ENCODE results near the gene WDR45B. TPM values are rescaled to one million over a fixed set of nuclear protein-coding genes. Genes with fewer than 3 reads are reported as not detected.

WDR45B gene
- total and polyA plus RNA-seq, 8 donors = 28.3 to 63.2 (median 46.9) TPM

DNA sequence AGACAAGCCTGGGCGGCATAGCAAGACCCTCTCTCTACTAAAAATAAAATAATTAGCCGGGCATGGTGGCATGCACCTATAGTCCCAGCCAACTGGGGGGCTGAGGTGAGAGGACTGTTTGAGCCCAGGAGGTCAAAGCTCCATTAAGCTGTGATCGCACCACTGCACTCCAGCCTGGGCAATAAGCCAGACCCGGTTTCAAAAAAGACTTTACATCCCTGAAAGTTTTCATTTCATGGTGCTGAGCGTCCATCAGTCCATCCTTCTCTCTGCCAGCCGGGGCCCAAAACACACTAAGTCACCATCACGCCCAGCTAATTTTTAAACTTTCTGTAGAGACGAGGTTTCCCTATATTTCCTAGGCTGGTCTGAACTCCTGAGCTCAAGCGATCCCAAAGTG, 39.6 kb upstream of the WDR45B start:
- H3K4me3 ChIP-seq = no peak overlapping the region
- ATAC-seq (no peak), FAIRE-seq (no peak), DNase-seq (peak in 1 of 6 donors; percentile 11)
- H3K27ac ChIP-seq = peak overlapping the region in 3 of 4 donors; percentile 10 to 72 (median 59)
- no peaks in the 10 kb centered on the region for H3K27me3 ChIP-seq
- peaks cover 3 to 4% (median 3%) of the 10 kb centered on the region in 3 donors for H3K4me1 ChIP-seq
- TF ChIP-seq, protein P1, sequence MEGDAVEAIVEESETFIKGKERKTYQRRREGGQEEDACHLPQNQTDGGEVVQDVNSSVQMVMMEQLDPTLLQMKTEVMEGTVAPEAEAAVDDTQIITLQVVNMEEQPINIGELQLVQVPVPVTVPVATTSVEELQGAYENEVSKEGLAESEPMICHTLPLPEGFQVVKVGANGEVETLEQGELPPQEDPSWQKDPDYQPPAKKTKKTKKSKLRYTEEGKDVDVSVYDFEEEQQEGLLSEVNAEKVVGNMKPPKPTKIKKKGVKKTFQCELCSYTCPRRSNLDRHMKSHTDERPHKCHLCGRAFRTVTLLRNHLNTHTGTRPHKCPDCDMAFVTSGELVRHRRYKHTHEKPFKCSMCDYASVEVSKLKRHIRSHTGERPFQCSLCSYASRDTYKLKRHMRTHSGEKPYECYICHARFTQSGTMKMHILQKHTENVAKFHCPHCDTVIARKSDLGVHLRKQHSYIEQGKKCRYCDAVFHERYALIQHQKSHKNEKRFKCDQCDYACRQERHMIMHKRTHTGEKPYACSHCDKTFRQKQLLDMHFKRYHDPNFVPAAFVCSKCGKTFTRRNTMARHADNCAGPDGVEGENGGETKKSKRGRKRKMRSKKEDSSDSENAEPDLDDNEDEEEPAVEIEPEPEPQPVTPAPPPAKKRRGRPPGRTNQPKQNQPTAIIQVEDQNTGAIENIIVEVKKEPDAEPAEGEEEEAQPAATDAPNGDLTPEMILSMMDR (IDR thresholded peaks at IDR 0.05) = no peak
- no peaks in the 10 kb centered on the region for H3K9me3 ChIP-seq
- intact Hi-C loops (cut with DNase I) = no loop called here
- H3K36me3 ChIP-seq = no peaks in the 10 kb centered on the region
- 84 to 96% methylated on average over 9 of the region's 9 CpGs for WGBS, 2 donors

DNA sequence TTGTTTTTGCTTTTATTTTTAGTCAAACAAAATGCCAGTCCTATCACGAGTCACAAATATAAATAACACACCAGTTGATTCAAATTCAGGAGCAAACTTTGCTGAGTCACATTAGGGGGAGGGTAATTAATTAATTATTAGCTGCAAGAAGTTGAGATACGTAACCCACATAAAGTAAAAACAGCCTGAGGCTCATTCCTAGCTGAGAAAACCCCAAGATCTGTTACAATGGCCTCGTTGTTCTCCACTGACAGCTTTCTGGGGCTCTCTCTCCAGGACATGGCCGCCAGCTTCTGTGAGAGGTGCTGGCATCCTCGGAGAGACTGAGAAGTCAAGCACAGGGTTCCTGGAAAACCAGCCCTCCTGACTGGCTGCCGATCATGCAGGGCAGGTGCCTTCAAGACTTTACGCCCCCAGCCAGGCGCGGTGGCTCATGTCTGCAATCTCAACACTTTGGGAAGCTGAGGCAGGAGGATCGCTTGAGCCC, 39.2 kb upstream of the WDR45B start:
- Histone ChIP-seq H3K27me3 (no peaks in the 10 kb centered on the region), H3K36me3 (no peaks in the 10 kb centered on the region), H3K4me3 (no peak overlapping the region), H3K27ac (peak overlapping the region in 3 of 4 donors; percentile 10 to 72 (median 59)), H3K4me1 (peaks cover 3 to 4% (median 3%) of the 10 kb centered on the region in 3 donors), H3K9me3 (no peaks in the 10 kb centered on the region)
- intact Hi-C loops (cut with DNase I) = no loop called here
- DNase-seq (peak in 1 of 6 donors; percentile 32), FAIRE-seq (no peak), ATAC-seq (peak; percentile 19 to 70 (median 59))
- TF ChIP-seq, protein P1 (IDR thresholded peaks at IDR 0.05) = no peak
- 52 to 57% methylated on average over 10 of the region's 10 CpGs for WGBS, 2 donors

DNA sequence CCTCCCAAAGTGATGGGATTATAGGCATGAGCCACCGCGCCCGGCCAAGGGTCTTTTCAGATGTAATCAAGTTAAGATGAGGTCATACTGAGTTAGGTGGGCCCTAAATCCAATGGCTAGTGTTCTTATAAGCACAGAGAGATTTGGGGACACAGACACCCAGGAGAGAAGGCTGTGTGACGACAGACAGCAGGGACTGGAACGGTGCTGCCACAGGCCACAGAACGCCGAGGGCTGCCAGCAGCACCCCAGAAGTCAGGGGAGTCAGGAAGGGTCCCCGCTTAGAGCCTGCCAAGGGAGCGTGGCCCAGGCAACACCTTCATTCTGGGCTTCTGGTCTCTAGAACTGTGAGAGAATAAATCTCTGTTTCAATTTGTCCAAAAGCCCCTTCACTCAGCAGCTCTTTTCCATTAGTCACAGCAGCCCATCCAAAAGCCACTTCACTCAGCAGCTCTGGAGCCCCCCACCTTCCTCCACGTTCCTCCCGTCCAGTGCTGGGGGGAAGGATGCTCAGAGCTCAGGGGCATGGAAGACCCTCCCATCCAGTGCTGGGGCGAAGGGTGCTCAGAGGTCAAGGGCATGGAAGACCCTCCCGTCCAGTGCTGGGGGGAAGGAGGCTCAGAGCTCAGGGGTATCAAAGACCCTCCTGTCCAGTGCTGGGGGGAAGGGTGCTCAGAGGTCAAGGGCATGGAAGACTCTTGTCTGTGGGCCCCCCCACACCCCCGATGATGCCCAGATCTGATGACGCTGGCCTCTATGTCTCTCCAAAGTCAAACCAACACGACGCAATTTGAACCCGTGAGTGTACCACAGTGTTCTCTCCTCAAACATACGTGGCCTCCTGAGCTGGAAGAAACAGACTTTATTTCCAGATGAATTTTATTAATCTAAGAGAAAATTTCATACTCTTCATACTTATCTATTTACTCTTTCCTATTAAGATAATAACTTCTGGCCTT, 38.4 kb upstream of the WDR45B start:
- H3K4me3 ChIP-seq = no peak overlapping the region
- intact Hi-C loops (cut with DNase I) = no loop called here
- H3K27ac ChIP-seq = peak overlapping the region in 2 of 4 donors; percentile 59 to 72
- FAIRE-seq (no peak), DNase-seq (peak in 1 of 6 donors; percentile 26), ATAC-seq (no peak)
- H3K36me3 ChIP-seq = no peaks in the 10 kb centered on the region
- WGBS, 2 donors = 90 to 91% methylated on average over 19 of the region's 19 CpGs
- no peaks in the 10 kb centered on the region for H3K27me3 ChIP-seq
- peaks cover 3 to 4% (median 3%) of the 10 kb centered on the region in 3 donors for H3K4me1 ChIP-seq
- H3K9me3 ChIP-seq = no peaks in the 10 kb centered on the region
- TF ChIP-seq, protein P1 (IDR thresholded peaks at IDR 0.05) = no peak

DNA sequence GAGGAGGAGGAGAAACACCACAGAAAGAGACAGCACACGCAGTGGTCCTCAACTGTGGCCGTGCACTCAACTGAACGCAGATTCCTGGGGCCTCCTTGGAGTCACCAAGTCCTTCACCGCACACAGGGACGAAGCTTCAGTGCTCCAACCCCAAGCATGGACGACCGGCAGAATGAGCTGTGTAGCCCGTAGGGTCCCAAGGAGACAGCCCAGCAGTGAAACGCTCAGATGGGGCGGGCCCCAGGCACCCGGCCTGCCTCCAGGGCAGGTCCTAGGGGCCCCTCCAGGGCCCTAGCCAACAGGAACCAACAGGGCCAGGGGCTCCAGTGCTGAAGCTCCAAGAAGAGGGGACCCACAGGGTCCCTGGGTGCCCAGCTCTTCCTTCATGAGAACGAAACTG, 37.0 kb upstream of the WDR45B start:
- no peaks in the 10 kb centered on the region for H3K27me3 ChIP-seq
- DNase-seq = peak in 1 of 6 donors; percentile 41
- no peak for FAIRE-seq
- intact Hi-C loops (cut with DNase I) = no loop called here
- no peak overlapping the region for H3K4me3 ChIP-seq
- H3K9me3 ChIP-seq = no peaks in the 10 kb centered on the region
- TF ChIP-seq, protein P1 (IDR thresholded peaks at IDR 0.05) = no peak
- H3K27ac ChIP-seq = no peak overlapping the region
- H3K36me3 ChIP-seq = no peaks in the 10 kb centered on the region
- H3K4me1 ChIP-seq = peaks cover 3 to 4% (median 3%) of the 10 kb centered on the region in 3 donors
- no peak for ATAC-seq
- WGBS, 2 donors = 94 to 95% methylated on average over 12 of the region's 12 CpGs
